Renal pelvis (tissue), 4 donors: ENCODE results near the gene KANSL3. TPM values are rescaled to one million over a fixed set of nuclear protein-coding genes. Genes with fewer than 3 reads are reported as not detected.
"Not testable (repeated sequence)": the region's sequence is repeated elsewhere in the genome, so short reads cannot be mapped to it uniquely, and the experiment has no call there.

ENCODE experiments used
- DNase-seq: peaks from one replicate; pipeline ENCODE4 v3.0.0-alpha.2; 2013
- polyA plus RNA-seq, 3 donors: library from polyadenylated mRNA; unstranded; fragments of 120-200 nt; gene quantifications; one replicate each; pipeline ENCODE4 v1.2.1, GENCODE V29; 2013; ENCODE audit not compliant: insufficient read length in 3 of 3

The KANSL3 gene
- polyA plus RNA-seq, 3 donors = 51.8 to 67.5 (median 64.8) TPM

DNA sequence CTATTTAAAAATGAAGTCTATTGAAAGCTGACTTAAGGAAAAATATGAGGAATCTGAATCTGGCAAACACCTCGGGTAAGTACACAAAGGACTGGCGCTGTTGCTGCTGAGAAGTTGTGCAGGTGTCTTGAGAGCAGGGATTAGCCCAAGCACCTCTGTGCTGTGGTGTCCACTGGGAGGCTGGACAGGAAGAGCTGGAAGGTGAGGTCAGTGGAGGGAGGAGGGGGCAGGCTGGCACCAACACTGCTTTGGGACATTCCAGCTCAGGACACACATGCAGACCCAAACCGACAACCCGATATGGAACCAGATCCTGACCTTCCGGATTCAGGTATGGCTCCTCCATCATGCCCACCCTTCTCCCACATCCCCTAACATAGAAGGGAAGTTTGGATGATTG lies 25.1 kb upstream of the KANSL3 start:
- DNase-seq = no peak

DNA sequence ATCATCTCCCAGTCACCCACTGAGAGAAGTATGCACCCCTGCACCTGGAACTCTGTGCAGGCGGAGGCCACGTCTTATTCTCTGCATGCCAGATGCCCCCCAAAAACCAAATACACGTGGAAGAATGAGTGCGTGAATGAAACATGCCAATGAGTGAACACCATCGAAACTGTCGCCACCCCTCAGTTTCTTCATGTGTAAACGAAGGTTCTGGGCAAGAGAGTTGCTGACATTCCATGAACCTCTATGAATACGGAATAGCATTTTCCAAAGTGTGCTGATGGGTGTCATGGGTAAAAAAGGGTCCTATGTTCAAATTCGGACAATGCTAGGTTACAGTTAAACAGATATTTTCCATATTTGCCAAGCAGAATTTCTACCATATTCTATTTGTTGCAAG lies 24.2 kb upstream of the KANSL3 start:
- no peak for DNase-seq

DNA sequence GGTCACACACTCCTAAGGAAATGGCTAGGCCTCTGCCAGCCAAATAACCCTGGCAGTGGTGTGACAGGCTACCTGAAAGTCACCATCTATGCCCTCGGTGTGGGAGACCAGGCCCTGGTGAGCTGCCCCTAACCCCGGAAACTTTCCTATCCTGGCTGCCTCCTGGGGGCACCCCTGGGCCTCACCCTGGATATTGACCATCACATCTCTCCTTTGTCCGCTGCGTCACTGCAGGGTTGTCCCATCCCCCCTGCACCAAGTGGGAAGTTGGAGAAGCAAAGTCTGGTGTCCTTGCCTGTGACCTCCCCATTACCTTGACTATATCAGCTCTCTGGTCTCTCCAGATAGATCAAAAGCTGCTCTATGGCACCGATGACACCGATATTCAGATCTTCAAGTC lies 23.2 kb upstream of the KANSL3 start:
- DNase-seq = no peak

DNA sequence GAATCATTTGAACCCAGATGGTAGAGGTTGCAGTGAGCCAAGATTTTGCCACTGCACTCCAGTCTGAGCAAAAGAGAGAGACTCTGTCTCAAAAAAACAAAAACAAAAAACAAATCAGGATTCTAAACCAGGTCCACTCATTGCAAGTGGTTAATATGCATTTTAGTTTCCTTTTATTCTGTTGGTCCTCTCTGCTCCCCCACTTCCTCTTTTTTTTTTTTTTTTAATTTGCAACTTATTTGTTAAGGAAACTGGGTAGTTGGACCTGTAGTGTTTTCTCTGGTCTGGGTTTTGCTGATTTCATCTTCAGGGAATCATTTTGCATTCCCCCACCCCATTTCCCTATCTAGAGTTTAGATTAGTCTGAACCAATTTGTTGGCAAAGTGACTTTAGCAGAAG lies 18.4 kb upstream of the KANSL3 start:
- no peak for DNase-seq

DNA sequence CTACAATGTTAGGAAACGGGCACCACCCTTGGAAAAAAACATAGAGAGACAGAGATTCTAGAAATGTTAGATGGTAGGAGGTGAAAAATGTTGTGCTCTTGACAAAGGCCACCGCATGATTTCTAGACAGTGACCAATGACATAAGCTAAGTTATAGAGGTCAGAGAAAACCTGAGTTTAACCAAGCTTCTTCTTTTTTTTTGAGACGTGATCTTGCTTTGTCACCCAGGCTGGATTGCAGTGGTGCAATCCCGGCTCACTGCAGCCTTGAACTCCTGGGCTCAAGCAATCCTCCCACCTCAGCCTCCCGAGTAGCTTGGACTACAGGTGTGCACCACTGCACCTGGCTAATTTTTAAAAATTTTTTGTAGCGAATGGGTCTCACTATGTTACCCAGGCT lies 17.4 kb upstream of the KANSL3 start:
- DNase-seq = no peak

DNA sequence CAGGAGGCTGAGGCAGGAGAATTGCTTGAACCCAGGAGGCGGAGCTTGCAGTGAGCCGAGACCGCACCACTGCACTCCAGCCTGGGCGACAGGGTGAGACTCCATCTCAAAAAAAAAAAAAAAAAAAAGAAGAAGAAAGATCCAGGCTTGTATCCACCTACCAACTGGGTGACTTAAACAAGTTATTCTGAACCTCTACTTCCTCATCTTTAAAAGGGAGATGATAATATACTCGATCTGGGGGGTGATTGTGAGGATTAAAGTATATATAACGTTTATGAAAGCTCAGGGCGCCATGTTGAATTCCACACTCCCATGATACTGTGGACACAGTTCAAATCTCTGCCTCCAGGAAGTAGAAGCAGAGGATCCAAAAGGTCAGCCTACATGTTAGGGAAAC lies 16.7 kb upstream of the KANSL3 start:
- not testable (repeated sequence) for DNase-seq

DNA sequence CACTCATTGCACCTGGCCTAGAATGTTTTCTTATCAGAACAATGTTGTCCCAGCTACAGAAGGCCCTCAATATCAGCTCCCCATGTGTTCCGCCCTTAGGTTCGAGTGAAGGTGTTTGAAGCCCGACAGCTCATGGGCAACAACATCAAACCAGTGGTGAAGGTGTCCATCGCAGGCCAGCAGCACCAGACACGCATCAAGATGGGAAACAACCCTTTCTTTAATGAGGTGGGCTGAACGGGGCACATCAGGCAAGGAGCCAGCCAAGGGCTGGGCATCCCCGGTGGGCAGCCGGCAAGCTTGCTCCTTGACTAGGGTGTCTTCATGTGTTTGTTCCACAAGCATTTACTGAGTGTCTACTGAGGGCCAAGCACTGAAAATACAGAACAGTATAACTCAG lies 13.7 kb upstream of the KANSL3 start:
- DNase-seq = no peak

DNA sequence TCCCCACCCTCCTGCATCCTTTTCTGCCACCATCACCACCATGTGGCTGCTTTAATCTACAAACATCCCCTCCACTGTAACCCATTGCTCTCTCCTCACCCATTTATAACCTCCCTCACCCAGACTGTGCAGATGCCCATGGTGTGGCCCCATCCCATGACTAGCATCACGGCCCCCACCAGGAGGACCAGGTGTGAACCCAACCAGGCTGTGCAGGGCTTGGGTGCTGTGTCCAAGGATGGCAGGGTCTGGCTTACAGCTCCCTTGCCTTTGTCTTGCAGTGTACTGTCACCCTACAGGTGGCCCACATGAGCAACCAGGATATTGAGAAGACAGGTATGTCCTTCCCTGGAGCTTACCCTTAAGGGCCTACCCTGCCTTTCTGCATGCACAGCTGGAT lies 11.2 kb upstream of the KANSL3 start:
- no peak for DNase-seq

DNA sequence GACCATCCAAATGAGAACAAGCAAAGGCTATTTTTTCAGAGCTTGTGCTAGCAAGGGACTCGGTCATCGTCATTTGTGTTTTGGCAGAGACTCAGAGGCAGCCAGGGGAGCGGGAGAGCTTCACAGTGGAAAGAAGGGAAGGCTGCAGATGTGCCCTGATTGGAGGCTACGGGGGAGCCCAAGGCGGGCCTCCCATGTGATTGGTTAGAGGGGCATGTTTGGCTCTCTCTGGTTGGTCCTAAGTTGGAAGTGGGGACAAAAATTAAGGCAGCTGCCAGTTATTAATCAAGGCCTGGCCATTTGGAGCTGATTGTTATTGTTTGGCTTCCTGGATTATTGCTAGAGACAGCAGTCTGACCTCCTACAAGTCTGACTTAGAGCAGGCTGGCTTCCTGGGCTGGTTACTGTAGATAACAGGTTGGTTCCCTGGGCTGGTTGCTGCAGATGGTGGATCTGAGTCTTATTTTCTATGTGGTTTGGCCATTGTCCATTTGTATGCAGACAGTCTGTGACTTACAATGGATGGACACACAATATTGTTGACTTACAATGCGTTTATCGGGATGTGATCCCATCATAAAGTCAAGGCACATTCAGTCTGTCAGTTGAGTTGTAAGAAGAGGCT lies 10.3 kb upstream of the KANSL3 start:
- DNase-seq = no peak

DNA sequence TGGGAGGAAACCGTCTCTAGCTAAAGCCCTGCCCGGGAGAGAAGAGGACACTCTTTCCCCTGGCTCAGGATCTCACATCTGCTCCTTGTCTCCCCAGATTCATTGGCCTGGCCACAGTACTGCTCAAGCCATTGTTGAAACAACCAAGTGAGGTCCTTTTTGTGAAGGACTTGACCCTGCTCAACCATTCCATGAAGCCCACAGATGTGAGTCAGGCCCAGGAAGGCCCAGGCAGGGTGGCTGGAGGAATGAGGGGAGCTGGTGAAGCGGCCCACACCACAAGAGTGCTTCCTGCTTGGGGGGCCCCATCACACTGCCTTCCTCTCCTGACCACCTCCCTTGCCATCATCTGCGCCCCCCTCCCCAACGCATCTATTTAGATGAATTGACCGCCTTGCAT lies 9.6 kb upstream of the KANSL3 start:
- DNase-seq = no peak

DNA sequence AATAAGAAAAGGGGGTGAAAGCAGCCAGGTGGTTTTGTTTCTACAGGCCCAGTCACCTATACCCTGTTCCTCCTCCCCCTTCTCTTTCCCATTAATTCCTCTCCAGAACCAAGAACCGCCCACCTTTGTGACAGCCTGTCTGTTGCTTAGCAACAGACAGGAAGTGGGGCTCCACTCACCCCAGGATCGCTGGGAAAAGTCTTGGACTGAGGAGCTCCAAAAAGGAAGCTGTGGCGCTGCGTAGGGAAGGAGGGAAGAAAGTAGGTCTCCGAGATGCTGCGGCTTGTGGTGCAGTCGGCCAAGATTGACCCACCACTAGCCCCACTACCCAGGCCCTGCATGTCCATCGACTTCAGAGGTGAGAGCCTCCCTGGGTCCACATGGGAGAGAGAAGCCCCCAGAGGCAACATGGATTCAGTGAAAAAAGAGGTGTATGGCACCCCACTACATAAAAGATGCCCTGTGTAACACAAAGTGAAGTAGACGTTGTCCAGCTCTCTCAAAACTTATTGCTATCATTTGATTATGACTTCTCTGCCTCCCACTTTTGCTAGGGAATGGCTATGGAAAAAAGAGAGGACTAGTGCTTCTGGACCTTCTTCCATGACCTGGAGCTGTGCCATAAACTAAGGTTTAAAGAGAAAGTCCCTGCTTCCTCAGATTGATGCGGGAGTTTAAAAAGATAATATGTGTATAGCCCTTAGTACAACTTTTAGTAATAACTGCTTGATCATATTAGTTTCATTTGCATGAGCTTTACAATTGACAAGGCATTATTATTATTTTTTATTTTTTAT lies 4.7 kb upstream of the KANSL3 start, which contains the start of gene FER1L5:
TSS of gene FER1L5 (plus strand) at position 201 of the 797 bp plus-strand sequence. CDS start at position 274, 73 bp downstream.
- peak; percentile 87 for DNase-seq

DNA sequence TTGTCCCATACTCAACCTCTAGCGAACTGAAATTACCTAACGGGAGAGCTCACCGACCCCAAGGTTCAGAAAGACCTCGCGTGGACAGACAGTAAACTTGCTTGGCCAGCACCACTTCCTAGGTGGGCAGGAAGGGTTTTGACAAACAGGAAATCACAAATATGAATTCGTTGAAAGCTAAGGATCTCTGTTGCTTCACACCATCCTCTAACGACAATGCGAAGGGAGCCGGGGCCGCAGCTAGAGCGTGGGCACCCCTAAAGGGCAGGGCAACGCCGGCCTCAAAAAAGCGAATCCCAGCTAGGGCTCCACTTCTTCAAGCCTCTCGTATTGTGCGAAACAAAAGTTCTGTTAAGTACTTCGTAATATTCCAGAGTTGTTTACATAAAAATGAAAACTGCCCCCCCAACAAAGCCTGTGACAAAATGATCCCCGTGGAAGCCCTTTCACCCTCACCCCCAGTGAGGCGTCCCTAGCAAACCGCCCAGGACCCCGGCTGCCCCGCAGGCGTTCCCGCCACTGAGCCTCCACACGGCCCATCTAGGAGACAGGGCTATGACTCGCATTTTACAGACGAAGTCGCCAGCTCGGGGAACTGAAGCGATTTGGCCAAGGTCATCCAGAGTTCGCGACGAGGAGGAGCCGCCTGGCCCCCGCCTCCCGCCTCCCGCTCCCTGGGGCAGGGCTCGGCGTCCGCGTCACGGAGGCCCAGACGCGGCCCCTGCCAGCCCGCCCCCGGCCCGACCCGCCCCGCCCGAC lies 548 bp downstream of the KANSL3 start:
- peak; percentile 65 for DNase-seq

DNA sequence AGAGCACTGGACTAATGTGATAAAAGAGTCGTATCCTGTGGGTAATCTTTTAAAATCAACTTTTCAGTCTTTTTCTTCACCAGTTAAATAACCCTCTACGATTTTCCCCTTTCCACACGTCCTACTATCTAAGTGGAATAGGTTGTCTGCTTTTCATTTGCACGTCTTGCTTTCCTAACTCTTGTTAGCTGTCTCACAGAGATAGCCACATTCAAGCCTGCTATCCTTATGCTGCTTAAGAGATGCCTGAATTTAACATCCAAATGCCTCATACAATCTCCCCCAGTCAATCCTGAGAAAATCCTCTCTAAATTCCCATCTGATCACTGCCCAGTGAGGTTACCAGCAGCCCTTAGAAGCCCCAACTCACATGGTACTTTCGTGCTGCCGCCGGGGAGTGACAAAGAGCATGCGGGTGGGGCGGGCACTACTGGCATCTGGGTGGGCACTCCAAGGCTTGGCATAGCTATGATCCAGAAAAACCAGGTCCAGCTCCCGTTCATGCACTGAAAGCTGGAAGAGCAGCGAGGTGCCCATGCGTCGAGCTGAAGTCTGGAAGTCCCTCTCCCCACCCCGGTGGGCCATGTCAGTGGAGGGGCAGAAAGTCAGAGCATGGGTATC lies 1.5 kb downstream of the KANSL3 start:
- DNase-seq = no peak

DNA sequence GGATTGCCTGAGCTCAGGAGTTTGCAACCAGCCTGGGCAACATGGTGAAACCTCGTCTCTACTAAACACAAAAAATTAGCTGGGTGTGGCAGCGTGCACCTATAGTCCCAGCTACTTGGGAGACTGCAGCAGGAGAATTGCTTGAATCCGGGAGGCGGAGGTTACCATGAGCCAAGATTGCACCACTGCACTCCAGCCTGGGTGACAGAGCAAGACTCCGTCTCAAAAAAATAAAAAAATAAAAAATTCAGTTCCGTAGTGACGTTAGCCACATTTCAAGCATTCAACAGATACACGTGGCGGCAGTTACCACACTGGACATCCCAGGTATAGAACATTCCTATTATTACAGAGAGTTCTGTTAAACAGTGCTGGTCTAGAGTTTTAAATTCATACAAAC lies 4.5 kb downstream of the KANSL3 start:
- no peak for DNase-seq

DNA sequence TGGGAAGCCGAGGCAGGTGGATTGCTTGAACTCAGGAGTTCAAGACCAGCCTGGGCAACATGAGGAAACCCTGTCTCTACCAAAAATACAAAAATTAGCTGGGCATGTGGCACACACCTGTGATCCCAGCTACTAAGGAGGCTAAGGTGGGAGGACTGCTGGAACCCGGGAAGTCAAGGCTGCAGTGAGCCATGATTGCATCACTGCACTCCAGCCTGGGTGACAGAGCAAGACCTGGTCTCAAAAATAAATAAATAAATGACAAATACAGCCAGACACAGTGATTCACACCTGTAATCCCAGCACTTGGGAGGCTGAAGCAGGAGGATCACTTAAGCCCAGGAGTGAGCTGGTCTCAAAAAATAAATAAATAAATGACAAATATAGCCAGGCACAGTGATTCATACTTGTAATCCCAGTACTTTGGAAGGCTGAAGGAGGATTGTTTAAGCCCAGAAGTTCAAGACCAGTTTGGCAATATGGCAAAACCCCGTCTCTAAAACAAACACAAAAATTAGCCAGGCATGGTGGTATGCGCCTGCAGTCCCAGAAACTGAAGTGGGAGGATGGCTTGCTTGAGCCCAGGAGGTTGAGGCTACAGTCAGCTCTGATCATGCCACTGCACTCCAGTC lies 6.2 kb downstream of the KANSL3 start:
- no peak for DNase-seq

DNA sequence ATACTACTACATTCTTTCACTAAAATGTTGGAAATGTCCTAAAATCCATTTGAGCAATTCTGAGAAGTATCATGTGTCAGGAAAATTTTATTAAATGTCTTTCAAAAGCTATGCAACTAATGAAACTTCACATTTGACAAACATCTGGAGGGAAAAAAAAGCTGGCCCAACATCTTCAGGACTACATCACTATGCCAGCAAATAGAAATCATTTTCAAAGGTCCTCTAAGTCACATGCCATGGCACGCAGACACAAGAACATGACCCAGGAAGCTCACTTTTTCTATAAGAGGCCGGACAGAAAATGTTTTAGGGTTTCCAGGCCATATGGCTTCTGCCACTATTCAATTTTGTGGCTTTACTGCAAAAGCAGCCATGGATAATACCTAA lies 11.6 kb downstream of the KANSL3 start:
- DNase-seq = no peak

DNA sequence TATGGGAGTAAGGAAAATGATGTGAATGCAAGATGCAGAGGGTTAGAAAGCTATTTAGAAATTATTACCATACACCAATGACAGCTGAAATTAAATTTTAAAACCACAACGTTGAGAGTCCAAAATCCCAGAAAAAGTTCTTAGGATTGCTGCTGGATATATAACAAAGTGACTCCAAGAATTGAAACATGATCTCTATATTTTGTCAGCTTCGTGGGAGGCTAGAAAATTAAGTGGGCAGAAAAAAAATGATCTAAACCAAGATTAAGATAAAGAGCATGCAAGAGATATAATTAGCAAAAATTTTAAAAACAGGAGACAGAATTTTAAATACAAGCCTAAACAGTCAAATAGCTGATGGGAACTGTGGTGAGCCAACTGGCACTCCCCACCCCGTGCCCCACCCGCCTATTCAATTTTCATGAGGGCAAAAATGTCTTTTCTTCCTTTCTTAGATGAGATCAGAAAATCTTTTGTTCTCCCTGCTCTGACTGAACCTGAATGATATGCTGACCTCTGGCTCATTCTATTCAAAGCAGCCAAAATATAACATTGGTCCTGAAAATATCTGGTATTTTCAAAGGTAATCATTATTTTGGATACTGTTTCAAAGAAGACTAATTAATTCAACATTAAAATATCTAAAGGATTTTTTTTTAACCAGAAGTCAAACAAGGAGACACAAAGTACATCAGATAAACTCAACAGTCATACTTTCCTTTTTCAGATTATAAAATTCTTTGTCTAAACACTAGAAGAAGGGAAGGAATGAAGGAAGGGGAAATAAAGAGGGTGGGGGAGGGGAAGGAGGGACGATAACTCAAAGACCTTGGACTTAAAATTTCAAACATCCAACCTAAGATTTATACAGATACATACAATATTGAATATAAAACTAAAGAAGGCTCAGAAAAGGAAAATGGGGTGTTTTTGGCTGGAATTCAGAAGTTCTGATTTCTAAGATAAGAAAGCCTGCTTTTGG lies 12.2 kb downstream of the KANSL3 start:
- no peak for DNase-seq

DNA sequence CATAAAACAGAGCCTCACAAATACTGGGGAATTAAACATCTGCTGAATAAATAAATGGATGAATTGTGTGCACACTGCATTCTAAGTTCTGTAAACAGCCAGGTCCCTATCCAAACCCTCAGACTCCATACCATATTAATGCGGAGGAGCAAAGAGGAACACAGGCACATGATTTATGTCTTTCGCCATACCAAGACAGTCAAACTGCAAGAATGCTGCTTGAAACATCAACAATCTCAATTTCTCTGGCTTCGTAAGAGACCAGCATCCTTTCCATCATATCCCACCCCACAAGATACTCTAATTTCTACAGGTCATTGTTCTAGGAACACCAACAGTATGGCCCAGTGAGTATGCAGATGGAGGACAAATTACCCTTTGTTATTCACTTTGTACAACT lies 15.0 kb downstream of the KANSL3 start:
- DNase-seq = no peak

DNA sequence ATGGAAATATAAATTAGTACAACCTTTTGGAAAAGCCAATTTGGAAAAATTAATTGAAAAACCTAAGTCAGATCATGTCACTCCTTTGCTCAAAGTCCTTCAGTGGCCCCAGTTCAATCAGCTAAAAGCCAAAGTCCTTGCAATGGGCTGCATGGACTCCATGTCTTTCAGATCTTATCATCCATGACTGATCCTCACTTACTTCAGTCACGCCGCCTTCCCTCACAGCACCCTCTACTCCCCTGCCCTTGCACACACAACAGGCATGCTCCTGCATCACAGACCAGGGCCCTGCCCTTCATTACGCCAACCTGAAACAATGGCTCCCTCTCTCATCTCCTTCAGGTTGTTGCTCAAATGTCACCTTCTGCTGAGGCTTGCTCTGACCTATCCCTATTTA lies 15.6 kb downstream of the KANSL3 start:
- no peak for DNase-seq

DNA sequence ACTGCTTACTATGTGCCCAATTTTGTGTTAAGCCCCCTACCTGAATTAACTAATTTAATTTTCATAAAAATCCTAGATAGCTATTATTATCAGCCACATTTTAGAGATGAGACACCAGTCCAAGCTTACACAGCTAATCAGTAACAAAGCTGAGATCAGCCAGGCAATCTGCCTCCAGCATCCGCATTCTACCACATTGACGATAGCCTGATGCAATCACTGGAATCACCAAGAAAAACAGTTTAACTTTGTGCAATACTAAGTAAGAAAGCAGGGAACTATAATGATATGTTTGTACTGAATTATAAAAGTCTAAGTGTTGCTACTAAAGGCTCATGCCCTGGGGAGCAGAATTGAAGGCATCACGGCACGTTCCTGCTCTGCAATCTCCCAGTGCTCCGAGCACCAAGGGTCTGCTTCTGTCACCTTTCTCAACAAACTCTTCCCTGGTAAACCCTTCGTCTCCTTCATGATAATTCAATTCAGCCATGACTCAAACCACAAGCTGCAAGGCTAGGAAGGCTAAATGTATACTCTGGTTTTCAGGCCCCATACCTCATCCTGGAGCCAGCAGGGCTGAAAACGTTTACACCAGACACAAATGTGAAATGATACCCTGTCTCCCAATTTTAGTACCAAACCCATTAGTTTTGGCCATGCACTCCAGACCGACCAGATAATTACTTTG lies 19.4 kb downstream of the KANSL3 start:
- no peak for DNase-seq
